DMS79 (cell line): ENCODE data around the gene INTS11.
"Not testable (repeated sequence)": the region's sequence is repeated elsewhere in the genome, so short reads cannot be mapped to it uniquely, and the experiment has no call there.

Experiments used
- DNase-seq: peaks from one replicate; lab custom pipeline; 2025; lab: John Stamatoyannopoulos, UW

INTS11 gene

DNA sequence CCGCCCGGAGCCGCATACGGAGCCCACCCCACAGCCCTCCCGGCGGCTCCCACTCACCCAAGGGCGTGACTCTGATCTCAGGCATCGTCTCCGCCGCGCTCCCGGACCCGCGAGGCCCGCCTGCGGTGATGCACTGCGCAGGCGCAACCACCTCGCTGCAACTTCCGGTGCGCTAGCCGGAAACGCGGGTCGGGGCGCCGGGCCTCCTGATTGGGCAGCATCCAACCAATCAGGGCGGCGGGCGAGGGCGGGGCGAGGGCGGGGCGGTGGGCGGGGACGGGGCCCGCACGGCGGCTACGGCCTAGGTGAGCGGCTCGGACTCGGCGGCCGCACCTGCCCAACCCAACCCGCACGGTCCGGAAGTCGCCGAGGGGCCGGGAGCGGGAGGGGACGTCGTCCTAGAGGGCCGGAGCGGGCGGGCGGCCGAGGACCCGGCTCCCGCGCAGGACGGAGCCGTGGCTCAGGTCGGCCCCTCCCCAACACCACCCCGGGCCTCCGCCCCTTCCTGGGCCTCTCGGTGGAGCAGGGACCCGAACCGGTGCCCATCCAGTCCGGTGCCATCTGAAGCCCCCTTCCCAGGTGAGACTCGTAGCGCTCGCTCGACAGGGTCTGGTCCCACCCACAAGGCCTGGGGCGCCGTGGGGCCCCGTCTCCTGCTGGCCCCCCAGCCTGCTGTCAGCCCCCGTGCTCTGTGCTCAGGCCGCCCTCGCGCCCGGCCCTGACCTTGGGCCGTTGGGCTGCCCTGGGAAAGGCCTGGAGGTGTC is at the start of gene INTS11, which contains the start of gene CPTP:
TSS of gene INTS11 (minus strand) at position 137 of the 764 bp plus-strand sequence. CDS start at position 85, 52 bp downstream.
TSS of gene CPTP (plus strand) at position 279 of the 764 bp plus-strand sequence. CDS start 2,109 bp downstream, outside the sequence.
- peak; percentile 79 for DNase-seq

DNA sequence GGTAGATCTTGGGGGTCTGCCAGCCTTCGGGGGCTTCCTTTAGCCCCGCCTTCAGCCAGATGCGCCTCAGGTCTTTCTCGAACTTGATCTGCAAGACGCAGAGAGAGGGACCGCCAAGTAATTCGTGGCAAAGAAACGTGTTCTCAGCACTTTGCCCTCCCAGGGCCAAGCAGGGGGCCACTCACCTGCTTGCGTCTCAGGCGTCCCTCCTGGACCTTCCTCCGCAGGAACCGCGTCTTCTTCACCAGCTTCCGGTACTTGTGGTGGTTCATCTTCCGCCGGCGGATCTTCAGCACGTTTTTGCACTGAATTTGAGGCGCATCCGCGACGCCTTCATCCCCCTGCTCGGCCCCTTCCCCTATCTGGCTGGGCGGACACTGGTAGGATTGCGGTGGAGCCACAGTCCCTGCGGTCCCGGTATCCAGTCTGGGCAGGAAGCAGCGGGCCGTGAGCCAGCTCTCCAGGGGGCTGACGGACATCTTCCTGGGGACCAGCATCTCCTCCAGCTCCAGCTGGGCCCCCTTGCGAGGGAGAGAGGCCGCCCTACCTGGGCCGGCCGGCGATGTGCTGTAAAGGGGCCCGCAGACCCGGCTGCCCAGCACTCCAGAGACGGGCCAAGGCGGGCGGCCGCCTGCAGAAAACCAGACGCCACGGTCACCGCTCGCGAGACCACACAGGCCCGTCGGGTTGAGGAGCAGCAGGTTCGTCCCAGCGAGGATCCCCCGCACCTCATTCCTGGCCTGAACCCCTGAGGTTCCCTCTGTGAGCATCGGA is 49.5 kb upstream of the INTS11 start:
- DNase-seq: no peak

DNA sequence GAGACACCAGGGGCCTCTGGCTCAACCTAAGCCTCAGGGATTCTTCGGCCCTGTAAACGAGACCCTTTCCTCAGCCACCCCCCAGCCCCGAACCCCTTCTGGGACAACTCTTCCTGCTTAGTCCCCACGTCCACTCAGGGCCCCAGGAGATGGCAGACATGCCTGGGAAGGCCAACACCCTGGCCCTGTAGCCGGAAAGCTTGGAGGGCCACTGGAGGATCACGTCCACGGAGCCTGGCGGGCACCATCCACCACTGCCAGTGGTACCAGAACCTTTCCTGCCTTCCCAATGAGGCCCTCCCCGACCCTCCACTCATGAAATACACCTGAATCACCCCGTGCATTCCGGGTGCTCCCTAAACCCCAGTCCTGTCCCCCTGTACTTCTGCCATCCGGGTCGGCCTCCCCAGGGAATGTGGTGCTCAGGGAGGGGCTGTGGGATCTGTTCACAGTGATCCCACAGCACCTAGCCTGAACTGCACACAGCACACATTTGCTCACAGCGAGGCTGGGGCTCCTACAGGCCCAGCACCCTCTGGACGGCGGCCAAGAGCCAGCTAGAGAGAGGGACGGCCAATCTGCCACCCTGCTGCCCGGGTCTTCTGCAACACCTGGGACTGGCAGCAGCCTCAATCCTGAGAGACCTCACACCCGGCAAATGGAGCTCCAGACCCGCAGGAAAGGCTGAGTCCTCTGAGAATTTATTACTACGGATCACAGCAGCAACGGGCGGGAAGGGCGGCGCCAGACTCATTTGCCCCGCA is 48.8 kb upstream of the INTS11 start:
- no peak for DNase-seq

DNA sequence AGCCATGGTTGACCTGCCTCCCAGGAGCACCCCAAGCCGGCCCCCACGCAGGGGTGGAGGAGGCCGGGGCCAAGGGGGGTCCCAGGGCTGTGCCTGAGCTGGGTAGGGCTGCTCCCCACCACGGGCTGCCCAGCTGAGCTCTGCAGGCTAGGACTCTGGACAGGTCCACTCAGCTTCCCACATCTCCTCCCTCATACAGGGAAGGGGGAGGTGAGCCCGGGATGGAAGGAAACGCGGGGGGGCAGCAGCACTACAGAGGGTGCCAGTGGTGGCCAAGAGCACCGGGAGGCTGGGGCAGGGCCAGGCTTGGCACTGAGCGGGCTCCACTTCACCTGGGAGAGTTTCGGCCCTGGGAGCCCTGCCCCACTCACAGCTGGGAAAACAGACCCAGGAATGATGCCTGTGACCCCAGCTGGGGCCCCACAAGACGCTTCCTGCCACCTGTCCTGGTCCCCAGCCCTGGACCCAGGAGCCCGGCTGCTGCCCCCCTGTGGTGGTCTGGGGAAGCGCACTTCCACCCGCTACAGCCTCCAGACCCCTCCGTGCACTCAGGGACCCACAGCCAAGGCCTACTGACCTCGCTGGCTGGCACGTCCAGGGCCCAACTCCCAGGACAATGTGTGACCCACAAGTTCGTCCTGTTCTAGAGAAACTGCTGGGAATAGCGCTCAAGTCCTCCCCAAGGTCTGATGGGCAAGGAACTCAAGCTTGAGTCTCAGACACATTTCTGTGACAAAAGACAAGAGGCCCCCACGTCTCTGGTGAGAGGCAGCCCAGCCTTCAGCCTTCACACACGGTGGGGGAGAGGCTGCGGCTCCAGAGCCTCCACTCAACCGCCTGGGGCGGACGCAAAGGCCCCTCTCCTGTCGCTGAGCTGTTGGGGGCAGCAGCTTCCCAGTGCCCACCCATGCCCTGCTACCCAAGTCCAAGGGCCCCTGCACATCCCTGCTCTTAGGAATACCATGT is 47.6 kb upstream of the INTS11 start:
- DNase-seq: no peak

DNA sequence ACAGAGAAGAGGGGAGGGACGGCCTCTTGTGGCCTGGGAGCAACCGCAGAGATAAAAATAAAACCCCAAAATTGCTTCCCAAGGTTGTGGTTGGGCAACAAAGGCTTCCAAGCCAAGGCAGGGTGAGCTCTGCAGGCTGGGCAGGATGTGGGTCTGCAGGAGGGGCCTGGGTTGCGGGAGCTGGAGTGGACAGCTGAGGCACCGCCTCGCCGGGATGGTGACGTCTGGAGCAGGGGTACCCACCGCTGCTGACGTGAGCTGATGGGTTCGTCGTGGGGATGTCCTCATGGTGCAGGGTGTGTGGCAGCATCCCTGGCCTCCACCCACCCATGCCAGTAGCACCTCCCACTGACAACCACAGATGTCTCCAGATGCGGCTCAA is 46.9 kb upstream of the INTS11 start:
- no peak for DNase-seq

DNA sequence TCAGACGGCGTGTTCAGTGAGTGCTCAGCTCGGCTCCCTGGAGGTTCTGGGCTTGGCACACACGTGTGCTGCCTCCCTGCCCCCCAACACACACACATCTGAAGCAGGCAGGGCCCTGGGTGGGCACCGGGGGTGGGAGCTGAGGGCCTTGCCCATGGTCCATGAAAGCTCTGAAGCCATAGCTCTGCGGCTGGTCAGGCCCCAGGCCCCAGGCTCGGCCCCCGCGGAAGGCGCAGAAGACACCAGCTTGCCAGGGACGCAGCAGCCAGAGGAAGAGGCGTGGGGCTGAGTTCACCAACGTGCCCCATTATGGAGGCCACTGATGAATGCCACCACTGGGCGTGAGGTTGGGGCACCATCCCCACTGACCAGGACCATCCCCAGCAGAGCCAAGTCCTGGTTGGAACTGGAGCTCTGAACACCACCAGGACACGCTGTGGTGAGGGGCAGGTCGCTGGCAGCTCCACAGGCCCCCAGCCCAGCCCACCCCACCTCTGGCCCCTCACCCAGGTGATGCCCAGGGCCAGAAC is 46.4 kb upstream of the INTS11 start:
- DNase-seq: no peak

DNA sequence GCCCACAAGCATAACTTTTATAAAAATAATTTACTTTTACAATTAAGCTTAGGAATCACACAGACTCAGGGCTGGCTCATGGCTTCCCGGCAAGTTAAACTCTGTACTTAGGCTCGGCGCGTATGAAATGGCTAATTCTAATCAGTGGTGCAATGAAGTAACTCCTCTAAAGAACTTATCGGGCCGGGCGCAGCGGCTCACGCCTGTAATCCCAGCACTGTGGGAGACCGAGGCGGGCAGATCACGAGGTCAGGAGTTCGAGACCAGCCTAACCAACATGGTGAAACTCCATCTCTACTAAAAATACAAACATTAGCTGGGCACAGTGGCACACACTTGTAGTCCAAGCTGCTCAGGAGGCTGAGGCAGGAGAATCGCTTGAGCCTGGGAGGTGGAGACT is 45.6 kb upstream of the INTS11 start:
- not testable (repeated sequence) for DNase-seq

DNA sequence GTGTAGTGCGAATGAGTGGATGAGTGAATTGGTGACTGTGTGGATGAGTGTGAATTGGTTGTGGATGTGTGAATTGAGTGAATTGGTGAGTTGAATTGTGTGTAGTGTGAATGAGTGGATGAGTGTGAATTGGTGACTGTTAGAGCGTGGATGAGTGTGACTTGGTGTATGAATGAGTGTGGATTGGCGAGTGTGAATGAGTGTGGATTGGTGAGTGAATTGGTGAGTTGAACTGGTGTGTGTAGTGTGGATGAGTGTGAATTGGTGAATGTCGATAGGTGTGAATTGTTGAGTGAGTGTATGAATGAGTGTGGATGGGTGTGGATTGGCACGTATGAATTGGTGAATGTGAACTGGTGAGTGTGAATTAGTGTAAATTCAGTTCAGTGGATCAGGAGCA is 42.9 kb upstream of the INTS11 start:
- DNase-seq: no peak

DNA sequence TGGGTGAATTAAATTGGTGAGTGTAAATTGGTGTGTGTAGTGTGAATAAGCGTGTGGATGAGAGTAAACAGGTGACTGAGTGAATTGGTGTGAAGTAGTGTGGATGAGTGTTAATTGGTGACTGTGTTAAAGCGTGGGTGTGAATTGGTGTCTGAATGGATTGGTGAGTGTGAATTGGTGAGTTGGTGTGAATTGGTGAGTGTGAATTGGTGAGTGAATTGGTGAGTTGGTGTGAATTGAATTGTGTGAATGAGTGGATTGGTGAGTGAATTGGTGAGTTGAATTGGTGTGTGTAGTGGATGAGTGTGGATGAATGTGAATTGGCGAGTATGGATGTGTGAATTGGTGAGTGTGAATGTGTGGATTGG is 42.2 kb upstream of the INTS11 start:
- no peak for DNase-seq

DNA sequence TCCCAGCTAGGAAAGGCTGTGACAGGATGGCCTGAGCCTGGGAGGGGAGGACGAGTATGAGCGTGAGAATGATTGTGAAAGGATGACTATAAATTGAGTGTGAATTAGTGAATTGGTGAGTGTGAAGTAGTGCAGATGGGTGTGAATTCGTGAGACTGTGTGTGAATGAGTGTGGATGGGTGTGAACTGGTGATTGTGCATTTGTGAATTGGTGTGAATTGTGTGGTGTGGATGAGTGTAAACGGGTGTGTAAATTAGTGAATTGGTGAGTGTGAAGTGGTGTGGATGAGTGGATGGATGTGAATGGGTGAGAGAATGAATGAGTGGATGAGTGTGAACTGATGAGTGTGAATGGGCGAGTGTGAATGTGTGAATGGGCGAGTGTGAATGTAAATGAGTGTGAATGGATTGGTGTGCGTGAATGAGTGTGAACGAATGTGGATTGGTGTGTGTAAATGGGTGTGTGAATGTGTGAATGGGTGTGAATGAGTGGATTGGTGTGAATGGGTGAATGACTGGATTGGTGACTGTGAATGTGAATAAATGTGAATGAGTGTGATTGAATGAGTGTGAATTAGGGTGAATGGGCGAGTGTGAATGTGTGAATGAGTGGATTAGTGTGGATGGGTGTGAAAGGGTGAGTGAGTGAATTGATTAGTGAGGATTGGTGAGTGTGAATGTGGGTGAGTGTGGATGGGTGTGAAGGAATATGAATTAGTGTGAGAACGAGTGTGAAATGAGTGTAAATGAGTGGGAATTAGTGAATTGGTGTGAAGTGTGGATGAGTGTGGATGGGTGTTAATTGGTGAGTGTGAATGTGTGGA is 41.6 kb upstream of the INTS11 start:
- DNase-seq: no peak

DNA sequence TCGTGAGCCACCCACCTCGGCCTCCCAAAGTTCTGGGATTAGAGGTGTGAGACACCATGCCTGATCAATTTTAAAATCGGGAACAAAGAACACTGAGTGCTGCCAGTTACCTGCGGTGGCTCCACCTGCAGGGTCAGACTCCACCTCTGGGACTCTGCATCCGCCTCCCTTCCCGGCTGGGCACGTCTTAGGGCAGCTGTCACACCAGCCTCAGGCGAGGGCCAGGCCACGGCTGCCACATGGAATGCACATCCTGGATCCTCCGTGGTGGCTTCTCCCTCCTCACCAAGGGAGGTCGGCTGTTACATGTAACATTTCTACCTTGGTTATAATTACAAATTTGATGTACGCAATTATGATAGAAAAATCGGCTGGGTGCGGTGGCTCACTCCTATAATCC is 39.8 kb upstream of the INTS11 start:
- DNase-seq: no peak

DNA sequence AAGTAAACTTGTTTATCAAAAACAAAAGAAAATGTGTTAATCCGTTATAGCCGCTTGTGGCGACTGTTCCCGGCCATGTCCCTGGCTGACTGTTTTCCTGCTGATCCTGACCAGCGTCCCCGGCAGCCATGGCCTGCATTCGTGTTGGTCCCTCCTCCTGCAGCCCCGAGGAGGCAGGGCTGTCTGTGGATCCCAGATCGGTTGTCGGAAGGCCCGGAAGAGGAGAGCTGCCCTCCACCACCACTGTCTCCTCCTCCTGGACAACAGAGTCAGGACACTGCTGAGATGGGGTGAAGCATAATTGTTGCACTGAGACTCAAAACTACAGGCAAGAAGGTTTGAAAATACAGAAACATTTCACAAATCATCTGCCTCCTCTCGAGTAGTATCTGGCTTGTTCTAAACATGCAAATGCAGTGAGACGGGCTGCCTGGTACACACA is 37.5 kb upstream of the INTS11 start:
- no peak for DNase-seq

DNA sequence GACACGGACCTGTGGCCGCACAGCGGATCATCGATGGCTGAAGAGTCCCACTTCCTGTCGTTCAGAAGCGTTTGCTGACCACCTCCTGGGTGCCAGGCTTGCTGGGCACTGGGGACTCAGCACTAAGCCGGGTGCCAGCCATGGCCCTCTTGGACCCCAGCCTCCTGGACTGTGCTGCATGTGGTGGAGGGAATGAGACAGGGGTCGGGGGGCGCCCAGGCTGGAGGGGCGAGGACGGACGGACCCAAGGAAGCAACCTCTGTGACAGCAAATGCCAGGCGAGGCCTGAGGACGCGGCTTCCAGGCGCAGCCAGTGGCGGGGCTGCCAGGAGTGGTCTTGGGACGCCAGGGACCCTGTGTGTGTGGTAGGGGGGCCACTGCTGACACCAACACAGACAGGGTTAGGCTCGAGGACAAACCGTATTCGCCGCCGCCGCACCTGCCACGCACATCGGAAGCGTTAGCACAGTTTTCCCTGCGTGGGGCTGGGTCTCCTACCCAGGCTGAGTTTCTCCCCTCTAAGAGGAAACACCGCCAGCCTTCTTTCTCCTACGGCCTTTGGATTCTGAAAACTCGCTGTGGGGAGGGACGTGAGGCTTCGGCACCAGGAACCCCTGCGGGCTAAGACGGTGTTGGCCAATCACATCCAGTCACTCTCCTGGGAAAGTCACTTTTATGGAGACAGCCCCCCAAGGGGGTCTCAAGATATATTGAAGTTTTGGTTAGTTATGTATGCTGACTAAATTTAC is 36.9 kb upstream of the INTS11 start:
- no peak for DNase-seq

DNA sequence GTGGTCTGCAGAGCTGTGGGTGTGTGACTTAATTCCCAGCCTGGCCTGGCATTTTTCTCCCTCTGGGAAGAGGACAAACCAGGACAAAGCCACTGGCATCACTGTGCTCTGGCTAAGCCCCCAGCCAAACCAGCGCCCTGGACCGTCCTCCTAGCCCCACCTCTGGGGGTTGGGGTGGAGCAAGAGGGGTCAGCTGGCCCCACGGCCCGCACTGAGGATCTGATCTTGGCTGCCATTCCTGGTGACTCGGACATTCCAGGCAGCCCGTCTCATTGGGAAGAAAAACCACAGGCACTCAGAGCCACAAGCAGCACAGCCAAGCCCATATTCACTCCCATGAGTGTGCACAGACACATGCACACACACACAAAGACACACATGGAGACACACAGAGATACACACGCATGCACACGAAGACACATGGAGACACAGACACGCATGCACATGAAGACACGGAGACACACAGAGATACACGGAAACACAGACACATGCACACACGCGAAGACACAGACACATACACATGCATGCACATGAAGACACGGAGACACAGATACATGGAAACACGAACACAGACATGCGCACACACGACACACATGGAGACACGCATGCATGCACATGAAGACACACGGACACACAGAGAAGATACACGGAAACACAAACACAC is 36.2 kb upstream of the INTS11 start:
- DNase-seq: no peak

DNA sequence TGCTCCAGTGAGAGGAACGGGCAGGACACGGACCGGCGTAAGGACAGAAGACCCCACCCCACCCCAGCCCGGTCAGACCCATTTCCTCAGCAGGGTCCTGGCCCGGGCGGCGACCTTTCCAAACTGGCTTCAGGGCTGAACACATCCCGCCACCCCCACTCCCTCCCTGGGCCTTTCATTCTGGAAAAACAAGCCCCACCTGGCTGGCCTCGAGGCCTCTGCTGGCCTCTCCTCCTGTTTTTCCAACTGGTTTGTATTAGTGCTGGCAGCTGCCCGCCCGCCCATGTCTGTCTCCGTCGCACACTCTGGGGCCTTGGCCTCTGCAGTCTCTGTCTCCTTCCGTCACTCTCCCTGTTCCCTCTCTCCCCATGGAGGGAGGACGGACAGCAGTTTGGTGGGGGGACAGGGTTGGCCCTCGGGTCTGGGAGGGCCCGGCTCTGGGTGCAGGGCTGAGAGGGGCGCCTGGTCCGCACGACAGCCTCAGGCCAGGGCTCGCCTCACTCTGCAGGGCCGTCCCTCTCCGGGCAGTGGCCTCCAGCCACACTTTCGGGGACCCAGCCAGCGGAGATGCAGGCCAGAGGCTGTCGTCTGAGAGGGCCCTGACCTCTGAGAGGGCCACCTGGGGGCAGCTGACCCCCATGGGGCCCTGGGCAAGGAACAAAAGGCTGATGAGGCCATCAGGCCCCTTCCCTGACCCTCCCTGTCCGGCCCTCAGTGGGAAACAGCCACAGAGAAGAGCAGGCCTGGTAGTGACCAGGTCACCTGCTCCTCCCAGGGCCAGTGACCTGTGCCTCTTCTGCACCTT is 35.4 kb upstream of the INTS11 start:
- no peak for DNase-seq

DNA sequence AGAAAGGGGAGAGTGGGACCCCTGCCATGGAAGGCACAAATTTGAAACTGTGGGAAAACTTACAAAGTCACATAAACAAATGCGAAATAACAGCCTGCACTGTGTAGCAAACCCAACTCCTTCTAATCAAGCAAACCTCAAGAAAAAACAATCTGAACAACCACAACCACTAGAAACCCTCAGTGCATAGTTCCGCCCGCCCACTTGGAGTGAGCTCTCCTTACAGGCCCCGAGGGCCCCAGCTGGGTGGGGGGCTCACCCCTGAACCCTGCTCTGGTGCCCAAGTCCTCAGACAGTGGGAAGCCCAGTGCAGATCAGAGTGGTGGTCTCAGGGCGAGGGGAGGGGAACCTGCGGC is 34.8 kb upstream of the INTS11 start:
- DNase-seq: no peak

DNA sequence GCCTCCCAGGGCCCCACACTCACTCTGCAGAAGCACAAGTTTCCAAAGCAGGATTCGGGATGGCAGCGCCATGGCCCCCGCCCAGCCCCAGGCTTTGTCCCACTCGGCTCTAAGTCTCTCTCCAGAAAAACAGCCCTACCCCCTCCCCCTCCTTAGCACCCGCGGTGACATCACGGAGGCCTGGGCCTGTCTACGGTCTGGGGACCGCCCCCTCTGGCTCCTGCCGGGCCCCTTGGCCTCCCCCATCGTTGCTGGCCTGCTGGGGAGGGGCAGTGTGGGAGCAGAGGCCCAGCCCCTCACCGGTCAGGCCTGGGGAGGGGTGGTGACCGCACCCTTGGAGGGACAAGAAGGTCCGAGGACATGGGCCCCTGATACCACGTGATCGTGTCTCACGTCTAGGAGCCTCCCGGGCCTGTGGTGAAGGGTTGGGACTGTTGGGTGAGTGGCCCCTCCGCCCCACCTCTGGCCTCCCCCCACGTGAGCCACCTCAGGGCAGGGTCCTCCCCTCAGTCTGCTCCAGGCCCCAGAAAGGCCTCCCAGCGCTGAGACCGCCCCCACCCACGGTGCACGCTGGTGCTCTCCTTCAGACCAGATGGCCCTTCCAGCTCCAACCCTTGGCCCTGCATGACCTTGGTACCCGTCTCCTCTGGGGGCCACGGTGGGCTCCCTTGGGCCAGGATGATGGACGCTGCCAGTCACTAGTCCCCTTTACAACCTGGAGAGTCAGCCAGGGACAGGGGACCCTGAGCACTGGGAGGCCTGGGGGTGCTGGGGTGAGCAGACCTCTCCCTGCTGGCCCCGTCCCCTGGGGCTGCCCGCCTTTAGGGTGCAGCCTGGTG is 34.2 kb upstream of the INTS11 start, which contains the start of gene MXRA8:
TSS of gene MXRA8 (minus strand) at position 123 of the 839 bp plus-strand sequence. CDS start at position 72, 51 bp downstream.
- DNase-seq: no peak
